Vagina (tissue), 2 donors: Measurements from ENCODE around the gene ADRB2.

Experiments
- CTCF ChIP-seq, 3 experiments: fragments of 450-650 bp in 2 of 3; fragments of 200-600 bp in 1 of 3; sonication (generic) in 1 of 3; IDR thresholded peaks; one replicate each; pipeline ENCODE4 v1.5.1; 2017 to 2019; ENCODE audit warnings: antibody characterized with exemption in 3 of 3, mild to moderate bottlenecking in 2 of 3, moderate library complexity in 2 of 3
- POLR2A ChIP-seq, 2 donors: fragments of 450-650 bp; IDR thresholded peaks; one replicate each; pipeline ENCODE4 v1.6.1; 2017; ENCODE audit warnings: antibody characterized with exemption in 2 of 2, mild to moderate bottlenecking in 2 of 2, moderate library complexity in 2 of 2
- POLR2AphosphoS5 ChIP-seq, 2 donors: sonication (generic); formaldehyde crosslinking; IDR thresholded peaks; one replicate each; pipeline ENCODE4 v1.9.0; 2017; ENCODE audit warnings: antibody characterized with exemption in 2 of 2, mild to moderate bottlenecking in 2 of 2, low read depth in 1 of 2; ENCODE audit not compliant: insufficient read depth in 1 of 2

GRCh38 chr5:148866024-148866423 is 39.6 kb downstream of the ADRB2 start:
- TF ChIP-seq POLR2A (IDR thresholded peaks at IDR 0.05): no peak
- TF ChIP-seq POLR2AphosphoS5 (IDR thresholded peaks at IDR 0.05; ENCODE audit: insufficient read depth in 1 of 2, low read depth in 1 of 2): no peak
- no peak for TF ChIP-seq CTCF (IDR thresholded peaks at IDR 0.05)
